ENCODE measurements around the gene DEGS1.
"Not testable (repeated sequence)": the region's sequence is repeated elsewhere in the genome, so short reads cannot be mapped to it uniquely, and the experiment has no call there.

The DEGS1 gene

DNA sequence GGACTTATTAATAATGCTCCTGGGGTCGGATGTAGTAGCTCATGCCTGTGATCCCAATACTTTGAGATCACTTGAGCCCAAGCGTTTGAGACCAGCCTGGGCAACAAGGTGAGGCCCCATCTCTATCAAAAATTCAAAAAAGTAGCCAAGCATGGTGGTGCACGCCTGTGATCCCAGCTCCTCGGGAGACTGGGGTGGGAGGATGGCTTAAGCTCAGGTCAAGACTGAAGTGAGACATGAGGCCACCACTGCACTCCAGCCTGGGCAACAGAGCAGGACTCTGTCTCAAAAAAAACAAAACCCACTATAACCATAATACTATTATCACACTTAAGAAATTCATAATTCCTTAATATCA lies 1.6 kb upstream of the DEGS1 start:
- DNase-seq, result no peak

DNA sequence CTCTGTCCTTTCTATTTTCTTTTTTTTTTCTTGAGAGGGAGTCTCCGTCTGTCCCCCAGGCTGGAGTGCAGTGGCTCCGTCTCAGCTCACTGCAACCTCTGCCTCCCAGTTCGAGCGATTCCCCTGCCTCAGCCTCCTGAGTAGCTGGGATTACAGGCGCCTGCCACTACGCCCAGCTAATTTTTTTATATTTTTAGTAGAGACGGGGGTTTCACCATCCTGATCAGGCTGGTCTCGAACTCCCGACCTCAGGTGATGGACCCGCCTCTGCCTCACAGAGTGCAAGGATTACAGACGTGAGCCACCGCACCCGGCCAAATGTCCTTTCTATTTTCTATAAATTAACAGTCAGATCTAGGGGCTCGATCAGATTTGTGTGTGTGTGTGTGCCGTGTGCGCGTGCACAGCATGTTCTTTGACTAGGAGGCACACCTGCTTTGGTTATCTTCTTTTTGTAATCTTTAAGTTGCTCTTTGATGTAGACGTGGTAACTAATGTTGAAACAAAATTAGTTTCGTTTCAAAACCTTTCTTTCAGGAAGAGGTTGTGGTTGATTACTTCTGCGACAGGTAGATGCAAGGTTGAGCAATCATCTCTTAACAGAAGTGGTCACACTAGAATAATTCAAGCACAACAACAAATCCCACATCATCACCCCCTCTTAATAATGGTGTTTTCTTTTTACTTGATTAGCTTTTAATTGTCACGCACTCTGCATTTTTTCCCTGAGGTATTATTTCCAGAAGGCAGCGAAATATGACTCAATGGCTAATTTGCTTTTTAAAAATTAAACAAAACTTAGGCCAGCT lies 779 bp upstream of the DEGS1 start:
- no peak for DNase-seq

DNA sequence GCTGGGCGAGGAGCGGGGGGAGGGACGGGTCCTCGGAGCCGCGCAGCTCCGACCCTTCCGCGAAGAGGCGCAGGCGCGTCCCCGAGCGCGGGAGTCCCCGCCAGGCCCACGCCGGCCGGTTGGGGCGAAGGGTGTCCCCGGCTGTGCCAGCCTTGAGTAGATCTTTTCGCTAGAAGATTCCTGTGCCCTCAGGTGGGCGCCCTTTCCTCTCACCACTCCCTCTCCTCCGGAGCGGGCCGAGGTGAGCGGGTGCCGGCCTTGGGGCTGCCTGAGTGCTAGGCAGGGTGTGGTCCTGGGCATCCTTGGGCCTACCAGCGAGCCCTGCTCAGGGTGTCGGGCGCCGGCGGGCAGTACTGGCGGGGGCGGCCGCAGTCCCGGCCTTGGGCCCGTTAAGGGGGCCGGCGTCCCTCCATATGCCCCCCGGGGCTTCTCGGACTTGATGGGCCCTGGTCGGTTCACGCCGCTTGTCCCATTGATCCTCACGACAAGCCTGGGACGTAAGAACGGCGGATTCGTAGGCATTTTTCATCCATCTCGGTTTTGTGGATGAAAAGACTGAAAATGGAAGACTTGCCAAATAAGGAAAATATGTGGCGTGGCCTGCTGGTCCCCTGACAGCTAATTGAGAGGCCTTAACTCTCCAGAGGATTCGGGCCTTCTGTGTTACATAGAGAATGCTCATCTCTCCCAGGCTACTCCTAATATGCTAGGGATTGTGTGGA lies 712 bp downstream of the DEGS1 start:
- DNase-seq, result peak; percentile 72

DNA sequence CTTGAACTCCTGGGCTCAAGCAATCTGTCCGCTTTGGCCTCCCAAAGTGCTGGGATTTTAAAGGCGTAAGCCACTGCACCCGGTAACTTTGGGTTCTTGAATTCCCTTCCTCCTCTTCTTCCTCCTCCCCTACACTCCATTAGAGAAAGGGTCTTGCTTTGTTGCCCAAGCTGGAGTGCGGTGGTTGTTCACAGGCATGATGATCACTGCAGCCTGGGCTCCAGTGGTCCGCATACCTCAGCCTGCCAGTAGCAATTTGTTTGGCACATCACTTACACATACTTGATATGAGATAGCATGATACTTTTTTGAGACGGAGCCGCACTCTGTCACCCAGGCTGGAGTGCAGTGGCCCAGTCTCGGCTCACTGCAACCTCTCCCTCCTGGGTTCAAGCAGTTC lies 2.2 kb downstream of the DEGS1 start:
- DNase-seq, result no peak

DNA sequence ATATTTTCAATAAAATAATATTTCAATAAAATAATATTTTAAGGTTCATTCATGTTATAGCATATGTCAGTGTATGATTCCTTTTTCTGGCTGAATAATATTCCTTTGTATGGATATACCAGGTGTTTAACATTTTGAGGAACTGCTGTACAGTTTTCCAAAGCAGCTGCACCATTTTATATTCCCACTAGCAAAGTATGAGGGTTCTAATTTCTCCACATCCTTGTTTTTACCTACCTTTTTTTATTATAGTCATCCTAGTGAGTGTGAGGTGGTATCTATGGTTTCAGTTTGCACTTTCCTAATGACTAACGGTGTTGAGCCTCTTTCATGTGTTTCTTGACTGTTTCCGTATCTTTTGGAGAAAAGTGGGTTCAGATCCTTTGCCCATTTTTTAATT lies 5.2 kb downstream of the DEGS1 start:
- DNase-seq, result no peak

DNA sequence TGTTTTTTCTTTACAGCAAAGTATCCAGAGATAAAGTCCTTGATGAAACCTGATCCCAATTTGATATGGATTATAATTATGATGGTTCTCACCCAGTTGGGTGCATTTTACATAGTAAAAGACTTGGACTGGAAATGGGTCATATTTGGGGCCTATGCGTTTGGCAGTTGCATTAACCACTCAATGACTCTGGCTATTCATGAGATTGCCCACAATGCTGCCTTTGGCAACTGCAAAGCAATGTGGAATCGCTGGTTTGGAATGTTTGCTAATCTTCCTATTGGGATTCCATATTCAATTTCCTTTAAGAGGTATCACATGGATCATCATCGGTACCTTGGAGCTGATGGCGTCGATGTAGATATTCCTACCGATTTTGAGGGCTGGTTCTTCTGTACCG lies 6.5 kb downstream of the DEGS1 start:
- no peak for DNase-seq

DNA sequence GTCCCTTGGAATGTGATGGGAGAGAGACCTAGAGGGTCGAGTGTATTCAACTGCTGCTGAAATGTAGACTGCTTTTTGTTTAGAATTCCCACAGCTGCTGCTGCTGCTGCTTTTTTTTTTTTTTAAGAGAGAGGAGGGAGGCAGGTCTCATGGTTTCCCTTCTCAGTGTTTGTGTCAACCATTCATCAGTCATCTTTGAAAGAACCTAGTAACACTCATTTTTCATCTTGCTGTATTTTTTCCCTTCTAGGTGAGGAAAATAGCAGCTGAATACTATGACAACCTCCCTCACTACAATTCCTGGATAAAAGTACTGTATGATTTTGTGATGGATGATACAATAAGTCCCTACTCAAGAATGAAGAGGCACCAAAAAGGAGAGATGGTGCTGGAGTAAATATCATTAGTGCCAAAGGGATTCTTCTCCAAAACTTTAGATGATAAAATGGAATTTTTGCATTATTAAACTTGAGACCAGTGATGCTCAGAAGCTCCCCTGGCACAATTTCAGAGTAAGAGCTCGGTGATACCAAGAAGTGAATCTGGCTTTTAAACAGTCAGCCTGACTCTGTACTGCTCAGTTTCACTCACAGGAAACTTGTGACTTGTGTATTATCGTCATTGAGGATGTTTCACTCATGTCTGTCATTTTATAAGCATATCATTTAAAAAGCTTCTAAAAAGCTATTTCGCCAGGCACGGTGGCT lies 9.2 kb downstream of the DEGS1 start:
- DNase-seq, result no peak

DNA sequence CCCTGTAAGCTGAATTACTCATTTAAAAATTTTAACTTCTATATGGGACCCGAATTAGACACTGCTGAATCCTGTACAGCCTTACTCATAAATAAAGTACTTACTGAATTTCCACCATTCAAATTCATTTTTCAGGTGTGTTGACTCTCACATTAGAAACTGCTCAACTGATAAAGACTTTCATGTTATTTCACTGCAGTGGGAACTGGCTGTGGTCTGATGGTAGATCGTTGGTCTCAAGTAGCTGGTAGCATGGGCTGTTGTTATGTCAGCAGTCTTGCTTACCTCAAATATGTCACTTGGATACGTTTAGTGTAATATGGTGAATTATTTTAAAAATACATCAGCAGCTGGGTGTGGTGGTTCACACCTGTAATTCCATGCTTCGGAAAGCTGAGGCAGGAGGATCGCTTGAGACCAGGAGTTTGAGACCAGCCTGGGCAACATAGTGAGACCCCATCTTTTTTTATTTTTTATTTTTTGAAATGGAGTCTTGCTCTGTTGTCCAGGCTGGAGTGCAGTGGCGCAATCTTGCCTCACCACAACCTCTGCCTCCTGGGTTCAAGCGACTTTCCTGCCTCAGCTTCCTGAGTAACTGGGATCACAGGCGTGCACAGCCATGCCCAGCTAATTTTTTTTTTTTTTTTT lies 10.4 kb downstream of the DEGS1 start:
- DNase-seq, result no peak

DNA sequence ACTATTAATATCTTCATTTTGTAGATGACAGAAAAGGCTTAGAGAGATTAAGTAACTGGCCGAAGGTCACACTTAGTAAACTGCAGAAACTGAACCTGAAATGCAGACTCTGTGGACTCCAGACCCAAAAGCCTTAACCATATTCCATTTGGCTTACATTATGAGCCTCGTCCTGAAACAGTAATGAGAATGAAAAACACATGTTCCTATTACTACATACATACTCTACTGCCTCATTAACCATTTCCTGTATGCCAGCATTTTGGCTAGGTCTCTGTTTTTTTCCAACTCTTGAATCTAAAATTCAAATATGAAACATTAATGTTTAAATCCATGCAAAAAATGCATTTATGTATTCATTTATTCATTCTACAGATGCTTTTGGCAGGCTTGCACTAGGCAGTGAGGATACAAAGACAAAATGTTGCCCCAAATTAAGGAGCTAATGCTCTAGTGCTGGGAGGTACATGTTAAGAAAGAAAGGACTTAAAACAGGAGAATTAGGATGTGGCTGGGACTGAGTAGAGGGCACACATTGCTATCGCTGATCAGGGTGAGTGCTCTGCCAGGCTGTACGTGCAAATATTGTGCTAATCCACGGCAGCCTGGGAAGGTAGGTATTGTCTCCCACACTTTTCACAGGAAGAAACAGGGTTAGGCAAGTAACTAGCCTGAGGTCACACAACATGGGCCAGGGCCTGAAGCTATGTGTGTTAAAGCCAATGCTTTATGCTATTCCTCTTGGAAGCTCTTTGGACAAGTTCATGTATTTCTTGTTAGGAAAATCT lies 14.0 kb downstream of the DEGS1 start:
- no peak for DNase-seq

DNA sequence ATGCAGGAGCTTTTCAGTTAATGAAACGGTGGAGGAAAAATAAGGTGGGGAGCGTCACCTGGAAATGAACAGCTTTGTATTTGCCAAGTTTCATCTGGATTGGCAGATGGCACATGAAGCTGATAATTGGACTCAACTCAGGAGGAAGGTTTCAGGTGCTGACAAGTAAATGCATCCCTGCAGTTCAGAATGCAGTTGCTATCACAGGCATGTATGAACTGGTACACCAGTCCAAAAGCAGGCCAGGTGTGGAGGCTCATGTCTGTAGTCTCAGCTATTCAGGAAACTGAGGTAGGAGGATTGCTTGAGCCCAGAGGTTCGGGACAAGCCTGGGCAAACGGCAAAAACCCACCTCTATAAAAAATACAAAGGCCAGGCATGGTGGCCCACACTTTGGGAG lies 15.5 kb downstream of the DEGS1 start:
- DNase-seq, result no peak

DNA sequence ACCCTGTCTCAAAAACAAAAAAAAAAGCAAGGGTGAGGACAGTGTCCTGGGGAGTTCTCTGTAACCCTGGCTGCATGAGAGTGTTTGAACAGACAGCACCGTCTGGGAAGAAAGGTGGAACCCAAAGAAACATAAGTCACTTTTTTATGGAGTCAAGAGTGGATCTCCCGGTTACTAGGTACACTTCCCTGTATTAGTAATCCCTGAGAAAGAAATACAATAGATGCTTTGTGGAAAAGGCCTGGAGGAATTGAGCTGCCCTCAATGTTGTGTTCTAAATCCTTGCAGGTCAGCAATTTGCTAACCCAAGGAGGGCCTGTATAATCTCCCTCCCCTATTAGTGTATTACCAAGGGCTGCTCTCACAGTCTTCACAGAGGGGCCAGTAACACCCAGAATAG lies 16.6 kb downstream of the DEGS1 start:
- no peak for DNase-seq

DNA sequence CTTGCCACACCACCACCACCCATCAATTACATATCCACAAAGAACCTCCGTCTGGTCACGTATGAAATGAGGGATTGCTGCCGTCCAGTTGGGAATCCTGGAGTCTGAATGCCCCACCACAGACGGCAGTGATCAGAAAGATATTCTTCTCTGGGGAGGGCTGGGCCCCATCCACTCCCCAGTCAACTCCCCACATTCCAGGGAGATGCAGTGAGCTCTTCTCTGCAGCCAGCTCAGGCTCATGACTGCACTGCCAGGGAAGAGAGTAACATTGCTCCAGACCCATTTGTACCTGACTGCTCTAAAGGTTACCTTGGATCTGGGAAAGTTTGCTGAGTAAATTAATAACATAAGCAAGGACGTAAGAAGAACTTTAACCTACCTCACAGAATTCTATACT lies 18.3 kb downstream of the DEGS1 start:
- no peak for DNase-seq

DNA sequence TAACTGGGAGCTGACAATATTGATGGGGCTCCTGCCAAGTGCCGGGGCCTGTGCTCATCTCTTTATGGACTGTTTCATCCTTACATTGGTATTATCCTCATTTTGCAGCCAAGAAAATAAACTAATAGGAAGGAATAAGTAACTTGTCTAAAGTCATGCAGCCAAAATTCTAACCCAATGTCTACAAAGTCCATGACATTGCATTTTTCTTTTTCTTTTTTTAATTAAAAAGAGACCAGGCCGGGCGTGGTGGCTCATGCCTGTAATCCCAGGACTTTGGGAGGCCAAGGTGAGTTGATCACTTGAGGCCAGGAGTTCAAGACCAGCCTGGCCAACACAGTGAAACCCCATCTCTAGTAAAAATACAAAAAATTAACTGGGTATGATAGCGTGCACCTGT lies 18.8 kb downstream of the DEGS1 start:
- DNase-seq, result no peak

DNA sequence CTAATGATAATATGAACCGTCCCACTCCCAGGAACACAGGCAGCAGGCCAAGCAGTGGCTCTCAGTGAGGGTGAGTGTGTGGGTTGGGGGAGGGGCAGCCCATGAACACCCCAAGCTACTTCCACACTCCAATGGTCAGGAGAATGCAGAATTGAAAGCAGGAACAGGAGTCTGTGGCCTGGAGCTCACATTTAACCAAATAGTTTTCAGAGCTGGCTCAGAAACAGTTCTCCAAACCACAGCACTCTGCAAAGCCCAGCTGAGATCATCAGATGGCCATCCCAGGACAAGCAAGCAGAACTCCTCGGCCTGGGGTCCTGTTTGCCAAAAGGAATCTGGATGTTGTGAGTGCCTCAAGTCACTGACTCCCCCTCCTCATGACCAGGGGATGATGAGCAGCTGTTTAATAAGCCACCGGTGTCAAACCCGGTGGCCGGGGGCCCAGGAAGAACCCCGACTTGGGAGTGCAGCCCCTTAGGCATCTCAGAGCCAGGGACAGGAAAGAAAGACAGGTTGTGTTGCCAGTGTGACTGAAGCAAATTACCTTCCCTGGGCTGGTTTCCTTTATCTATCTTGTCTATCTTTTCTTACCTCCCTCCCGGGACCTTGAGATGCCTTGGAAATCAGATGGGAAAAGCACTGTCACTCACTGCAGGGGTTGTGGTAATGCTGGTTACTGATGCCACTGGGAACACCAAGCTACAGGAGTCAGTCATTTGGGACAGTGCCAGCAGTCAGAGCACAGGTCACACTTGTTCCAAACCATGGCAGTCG lies 20.4 kb downstream of the DEGS1 start:
- peak; percentile 14 for DNase-seq

DNA sequence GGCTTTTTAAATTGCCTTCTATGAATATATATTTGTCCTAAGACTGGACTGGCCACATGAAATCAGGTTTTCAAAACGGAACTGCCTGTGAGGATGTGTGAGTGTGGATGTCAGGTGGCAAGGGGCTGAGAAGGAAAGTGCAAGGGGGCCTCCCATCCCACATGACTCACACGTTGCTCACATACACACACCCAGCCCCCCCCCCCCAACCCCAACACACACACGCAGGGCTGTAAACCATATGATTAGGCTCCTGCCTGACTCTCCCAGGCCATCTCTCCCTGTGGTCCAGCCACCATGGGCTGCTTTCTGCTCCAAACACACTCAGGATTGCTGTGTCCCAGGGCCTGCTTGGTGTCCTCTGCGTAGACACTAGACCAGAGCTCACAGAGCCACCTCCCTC lies 22.4 kb downstream of the DEGS1 start:
- no peak for DNase-seq

DNA sequence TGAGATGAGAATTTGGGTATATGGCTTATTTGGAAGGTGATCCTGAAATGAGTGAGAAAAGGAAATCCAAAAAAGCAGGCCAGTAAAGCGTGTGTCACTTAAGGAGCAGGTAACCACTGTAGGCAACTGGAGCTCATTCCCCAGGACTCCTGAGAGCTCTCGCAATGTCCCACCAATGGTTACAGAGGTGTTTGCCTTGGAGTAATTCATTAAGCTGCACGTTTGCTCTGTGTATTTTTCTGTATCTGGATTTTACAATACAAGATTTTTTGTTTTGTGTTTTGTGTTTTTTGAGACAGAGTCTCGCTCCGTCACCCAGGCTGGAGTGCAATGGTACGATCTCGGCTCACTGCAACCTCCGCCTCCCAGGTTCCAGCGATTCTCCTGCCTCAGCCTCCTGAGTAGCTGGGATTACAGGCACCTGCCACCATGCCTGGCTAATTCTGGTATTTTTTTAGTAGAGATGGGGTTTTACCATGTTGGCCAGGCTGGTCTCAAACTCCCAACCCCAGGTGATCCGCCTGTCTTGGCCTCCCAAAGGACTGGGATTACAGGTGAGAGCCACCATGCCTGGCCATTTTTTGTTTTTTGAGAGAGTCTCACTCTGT lies 23.0 kb downstream of the DEGS1 start:
- not testable (repeated sequence) for DNase-seq

DNA sequence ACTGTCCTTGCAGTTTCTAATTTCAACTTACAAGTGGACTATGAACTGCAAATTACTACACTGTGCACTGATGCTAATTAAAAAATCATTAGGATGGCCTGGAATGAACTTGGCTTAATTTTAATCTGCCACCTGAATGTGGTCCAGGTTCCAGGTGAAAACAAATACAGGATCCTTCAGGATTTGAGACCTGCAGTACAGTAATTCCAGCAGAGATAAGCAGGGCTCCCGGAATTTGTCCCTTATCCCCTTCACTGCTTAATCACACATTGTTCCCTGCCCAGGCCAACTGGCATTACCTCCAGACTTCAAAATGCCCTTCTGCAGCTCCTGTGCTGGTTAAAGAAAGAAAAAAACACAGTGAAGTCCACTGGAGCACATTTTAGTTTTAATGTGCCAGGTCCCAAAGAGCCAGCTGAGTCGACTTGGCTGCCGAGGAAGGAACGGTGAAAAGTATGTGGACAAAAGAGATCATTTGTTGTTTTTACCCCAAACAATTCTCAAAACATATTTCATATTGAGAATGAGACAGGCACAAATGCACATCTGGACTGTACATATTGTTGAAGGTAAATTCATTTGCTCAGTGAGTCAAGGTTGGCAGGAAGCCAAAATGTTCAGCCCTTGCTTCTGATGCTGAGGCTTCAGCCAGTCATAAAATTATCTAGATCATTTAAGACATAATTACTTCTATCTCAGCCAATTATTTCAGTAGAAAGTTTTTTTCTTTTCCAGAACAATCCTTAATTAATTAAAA lies 28.3 kb downstream of the DEGS1 start:
- peak; percentile 40 for DNase-seq

DNA sequence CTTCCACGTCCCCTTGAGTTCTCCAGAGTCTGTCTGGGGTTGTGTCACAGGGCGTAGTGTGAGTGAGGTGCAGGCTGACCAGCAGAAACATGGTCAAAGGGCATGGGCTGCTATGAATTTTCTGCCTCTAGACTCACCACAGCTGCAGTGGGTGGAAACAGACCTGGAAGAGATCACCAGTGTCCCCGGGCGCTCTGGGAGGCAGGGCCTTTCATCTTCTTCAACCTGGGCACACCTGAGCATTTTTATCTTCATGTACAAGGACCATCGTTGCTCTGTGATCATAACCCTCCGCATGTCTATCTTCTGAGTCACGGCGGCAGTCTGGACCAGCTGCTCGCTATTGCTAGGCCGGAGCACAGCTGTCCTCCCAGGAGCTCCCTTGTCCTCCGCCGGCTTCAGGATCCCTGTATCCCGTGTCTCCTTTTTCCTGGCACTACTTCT lies 29.6 kb downstream of the DEGS1 start:
- DNase-seq, result no peak

DNA sequence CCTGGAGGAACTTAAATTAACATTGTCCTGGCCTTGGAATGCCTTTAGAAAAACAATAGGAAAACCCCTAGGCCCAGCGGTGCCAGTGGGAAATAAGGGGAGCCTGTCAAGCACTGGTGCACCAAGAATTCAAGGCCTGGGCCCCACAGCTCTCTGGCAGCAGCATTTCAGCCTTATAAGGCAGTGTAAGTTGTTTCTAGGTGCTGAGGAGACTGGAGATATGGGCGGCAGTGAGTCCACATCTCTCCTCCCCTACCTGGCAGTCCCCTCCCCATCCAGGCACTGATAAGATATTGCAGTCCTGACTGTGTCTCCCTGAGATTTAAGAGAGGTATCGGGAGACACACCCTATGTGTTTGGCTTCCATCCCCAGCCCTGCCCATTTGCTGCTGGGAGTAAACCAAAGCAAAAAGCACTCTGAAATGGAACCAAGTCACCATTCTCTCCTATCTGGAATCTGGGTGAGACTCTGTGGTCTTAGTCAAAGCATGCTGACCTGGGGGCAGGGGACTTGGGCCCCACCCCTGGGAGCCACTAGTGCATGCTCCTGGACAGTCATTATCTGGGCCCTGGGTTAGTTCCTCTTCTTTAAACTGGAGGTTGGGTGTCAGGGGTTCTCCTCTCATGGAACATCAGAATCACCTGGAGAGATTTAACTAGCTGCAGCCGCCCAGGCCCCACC lies 30.5 kb downstream of the DEGS1 start:
- DNase-seq, result no peak

DNA sequence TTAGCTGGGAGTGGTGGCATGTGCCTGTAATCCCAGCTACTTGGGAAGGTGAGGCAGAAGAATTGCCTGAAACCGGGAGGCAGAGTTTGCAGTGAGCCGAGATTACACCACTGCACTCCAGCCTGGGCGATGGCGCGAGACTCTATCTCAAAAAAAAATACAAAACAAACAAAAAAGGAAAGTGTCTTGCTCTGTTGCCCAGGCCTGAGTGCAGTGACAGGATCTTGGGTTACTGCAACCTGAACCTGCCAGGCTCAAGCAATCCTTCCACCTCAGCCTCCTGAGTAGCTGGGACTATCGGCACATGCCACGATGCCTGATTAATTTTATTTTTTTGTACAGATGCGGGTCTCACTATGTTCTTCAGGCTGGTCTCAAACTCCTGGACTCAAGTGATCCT lies 33.3 kb downstream of the DEGS1 start:
- DNase-seq, result no peak

Data from NCI-H1092 treated with DMSO at 0.1 percent for 48 hours (cell line).